Pancreas (tissue), 10 donors: ENCODE measurements around the gene MLN. TPM values are rescaled to one million over a fixed set of nuclear protein-coding genes. Genes with fewer than 3 reads are reported as not detected.

Source experiments
- ATAC-seq, 4 donors: fragments of 200-7000 bp; cut with Tn5 transposase; one replicate each; pipeline versions ENCODE4 v1.8.0 to v1.9.1; 2020; ENCODE audit warnings: mild to moderate bottlenecking in 4 of 4, moderate library complexity in 4 of 4
- DNase-seq, 6 donors: peaks; one replicate each; pipeline ENCODE4 v3.0.0-alpha.2; 2020
- FAIRE-seq: peaks from 2 replicates; lab custom pipeline; 2012; peaks lifted over from hg19 to GRCh38; lab: Jason Lieb, UNC
- H3K27ac ChIP-seq, 4 donors: fragments of 200-600 bp; sonication (generic); 1 replicate in 3 of 4; 2 replicates in 1 of 4; pipeline versions ENCODE4 v1.5.0 to v1.8.0; 2020
- H3K27me3 ChIP-seq, 4 donors: fragments of 200-600 bp; one replicate each; pipeline ENCODE4 v1.8.0; 2021
- H3K36me3 ChIP-seq, 3 donors: fragments of 200-600 bp; sonication (generic) in 1 of 3; one replicate each; pipeline versions ENCODE4 v1.5.0 to v1.8.0; 2020 to 2021
- H3K4me1 ChIP-seq, 3 donors: fragments of 200-600 bp; one replicate each; pipeline ENCODE4 v1.8.0; 2021
- H3K4me3 ChIP-seq, 4 donors: fragments of 200-600 bp; sonication (generic) in 2 of 4; one replicate each; pipeline versions ENCODE4 v1.5.0 to v1.8.0; 2020 to 2021
- H3K9me3 ChIP-seq, 4 donors: fragments of 200-600 bp; one replicate each; pipeline ENCODE4 v1.8.0; 2021
- CTCF ChIP-seq, 4 donors: fragments of 200-600 bp; sonication (generic) in 3 of 4; IDR thresholded peaks; one replicate each; pipeline versions ENCODE4 v1.5.0 to v1.8.0; 2021; ENCODE audit warnings: antibody characterized with exemption in 4 of 4
- WGBS, 2 donors: extraction: QIAGEN DNeasy Blood & Tissue Kit; methylation state at CpG; one replicate each; pipeline ENCODE4 v1.1.7; 2013; 5-methylcytosine and 5-hydroxymethylcytosine counted together
- intact Hi-C, 3 donors: fragments of 100-400 bp; cut with DNase I; formaldehyde crosslinking; loops; one replicate each; pipeline versions ENCODE4 v1.11.1 to v1.14.2; 2022
- polyA plus RNA-seq, 2 donors: library from polyadenylated mRNA; stranded (reverse); fragments of 200-250 nt; gene quantifications; one replicate each; pipeline ENCODE4 v1.2.3, GENCODE V29; 2013
- total RNA-seq, 6 donors: library from RNA; stranded (reverse); fragmentation: NEBNext Ultra II Directional in 4 of 6; extraction: Animal tissue kit (Norgen Biotek cat#: 25700) in 4 of 6; gene quantifications; one replicate each; pipeline versions ENCODE4 v1.2.1 to v1.2.4, GENCODE V29; 2021 to 2023
- donor health status: healthy with polysubstance abuse.
- donor health status: DM: no; HTN: no; CAD: no; lungs with moderate emphysema.
- donor health status: DM: no; HTN: no; CAD: no.
- donor health status: control.
- donor health status: control.
- donor health status: Bipolar disorder and iron deficiency.
- donor health status: DM: yes; HTN: yes; CAD: no.
- donor health status: DM: no; HTN: no; CAD: no.
- donor health status: DM: no; HTN: no; CAD: no.
- donor health status: DM: yes; HTN: yes; CAD: no.

The MLN gene
- total and polyA plus RNA-seq, 8 donors = not detected

- Histone ChIP-seq H3K4me3 (no peak overlapping the region), H3K27me3 (no peaks in the 10 kb centered on the region), H3K4me1 (peaks cover 0 to 3% (median 0%) of the 10 kb centered on the region in 3 donors), H3K9me3 (no peaks in the 10 kb centered on the region), H3K36me3 (no peaks in the 10 kb centered on the region), H3K27ac (no peak overlapping the region)
- intact Hi-C loops = no loop called here
- DNase-seq = no peak
- no peak for ATAC-seq
- 43 to 61% methylated on average over 4 of the region's 4 CpGs for WGBS, 2 donors
- FAIRE-seq = no peak
- TF ChIP-seq CTCF (IDR thresholded peaks at IDR 0.05) = no peak
Measured at GRCh38 chr6:33845031-33845745, 41.4 kb upstream of the MLN start.

GRCh38 chr6:33843131-33844121, 39.6 kb upstream of the MLN start:
- Histone ChIP-seq H3K36me3 (no peaks in the 10 kb centered on the region), H3K9me3 (no peaks in the 10 kb centered on the region), H3K4me1 (peaks cover 0 to 3% (median 0%) of the 10 kb centered on the region in 3 donors), H3K4me3 (no peak overlapping the region), H3K27me3 (no peaks in the 10 kb centered on the region), H3K27ac (no peak overlapping the region)
- ATAC-seq = no peak
- TF ChIP-seq CTCF (IDR thresholded peaks at IDR 0.05) = no peak
- WGBS, 2 donors = 65 to 79% methylated on average over 23 to 24 of the region's 24 CpGs
- DNase-seq = no peak
- no peak for FAIRE-seq
- intact Hi-C loops = no loop called here

- WGBS, 2 donors = 82 to 89% methylated on average over 4 of the region's 4 CpGs
- H3K9me3 ChIP-seq = no peaks in the 10 kb centered on the region
- H3K27ac ChIP-seq = no peak overlapping the region
- H3K27me3 ChIP-seq = no peaks in the 10 kb centered on the region
- H3K4me3 ChIP-seq = no peak overlapping the region
- DNase-seq (no peak), ATAC-seq (no peak), FAIRE-seq (no peak)
- intact Hi-C loops = no loop called here
- no peaks in the 10 kb centered on the region for H3K36me3 ChIP-seq
- H3K4me1 ChIP-seq = peaks cover 0 to 3% (median 0%) of the 10 kb centered on the region in 3 donors
- TF ChIP-seq CTCF (IDR thresholded peaks at IDR 0.05) = no peak
Measured at GRCh38 chr6:33841868-33842267, 38.1 kb upstream of the MLN start.

DNA sequence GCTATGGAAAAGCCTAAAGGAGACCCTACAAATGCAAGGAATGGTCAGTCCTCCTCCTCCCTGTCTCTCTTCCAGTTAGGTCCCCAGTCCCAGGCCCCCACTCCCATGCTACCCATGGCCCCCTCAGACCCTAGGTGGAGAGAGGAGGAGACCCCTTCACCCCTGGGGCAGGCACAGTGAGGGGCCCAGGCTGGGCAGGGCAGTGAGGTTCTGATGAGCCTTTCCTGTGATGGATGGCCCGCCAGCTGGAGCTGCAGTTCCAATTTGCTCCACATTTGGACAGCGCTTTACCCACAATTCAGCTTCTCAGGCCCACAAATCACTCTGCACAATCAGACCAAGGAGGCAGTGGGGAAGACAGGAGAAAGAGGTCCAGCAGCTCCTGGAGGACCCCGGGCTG, 37.3 kb upstream of the MLN start:
- WGBS, 2 donors = 86 to 96% methylated on average over 3 of the region's 3 CpGs
- TF ChIP-seq CTCF (IDR thresholded peaks at IDR 0.05) = no peak
- DNase-seq (no peak), ATAC-seq (no peak), FAIRE-seq (no peak)
- no peaks in the 10 kb centered on the region for H3K36me3 ChIP-seq
- peaks cover 0 to 3% (median 0%) of the 10 kb centered on the region in 3 donors for H3K4me1 ChIP-seq
- no peaks in the 10 kb centered on the region for H3K9me3 ChIP-seq
- intact Hi-C loops = no loop called here
- H3K27ac ChIP-seq = no peak overlapping the region
- H3K4me3 ChIP-seq = no peak overlapping the region
- H3K27me3 ChIP-seq = no peaks in the 10 kb centered on the region
